ENCODE measurements around the gene MS4A1.
"Not testable (repeated sequence)": the region's sequence is repeated elsewhere in the genome, so short reads cannot be mapped to it uniquely, and the experiment has no call there.

The MS4A1 gene

DNA sequence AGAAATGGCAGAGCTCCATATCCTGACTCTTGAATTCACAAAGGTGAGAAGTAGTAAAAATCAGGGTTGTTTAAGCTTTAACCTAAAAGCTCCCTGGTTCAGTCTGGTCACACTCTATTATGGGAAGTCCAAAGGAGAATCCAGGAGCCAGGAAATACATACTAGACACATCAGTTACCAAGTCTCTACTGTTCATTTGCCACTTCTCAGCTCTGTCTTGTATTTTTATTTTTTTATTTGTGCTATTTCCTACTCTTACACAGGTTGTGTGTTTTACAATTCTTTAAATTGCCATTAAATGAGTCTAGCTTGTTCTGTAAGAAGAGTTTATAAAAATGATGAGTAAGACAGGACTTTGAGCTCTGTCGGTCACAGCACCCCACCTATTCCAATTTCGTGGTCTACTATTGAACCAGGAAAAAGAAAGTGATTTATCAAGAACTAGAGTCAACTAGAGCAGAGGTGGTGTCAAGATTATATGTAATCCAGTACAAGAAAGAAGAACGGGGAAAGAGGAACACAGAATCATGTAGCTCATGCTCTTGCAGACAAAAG is 46.7 kb downstream of the MS4A1 start:
- DNase-seq (ENCODE audit: low read depth in 2 of 2) = no peak

DNA sequence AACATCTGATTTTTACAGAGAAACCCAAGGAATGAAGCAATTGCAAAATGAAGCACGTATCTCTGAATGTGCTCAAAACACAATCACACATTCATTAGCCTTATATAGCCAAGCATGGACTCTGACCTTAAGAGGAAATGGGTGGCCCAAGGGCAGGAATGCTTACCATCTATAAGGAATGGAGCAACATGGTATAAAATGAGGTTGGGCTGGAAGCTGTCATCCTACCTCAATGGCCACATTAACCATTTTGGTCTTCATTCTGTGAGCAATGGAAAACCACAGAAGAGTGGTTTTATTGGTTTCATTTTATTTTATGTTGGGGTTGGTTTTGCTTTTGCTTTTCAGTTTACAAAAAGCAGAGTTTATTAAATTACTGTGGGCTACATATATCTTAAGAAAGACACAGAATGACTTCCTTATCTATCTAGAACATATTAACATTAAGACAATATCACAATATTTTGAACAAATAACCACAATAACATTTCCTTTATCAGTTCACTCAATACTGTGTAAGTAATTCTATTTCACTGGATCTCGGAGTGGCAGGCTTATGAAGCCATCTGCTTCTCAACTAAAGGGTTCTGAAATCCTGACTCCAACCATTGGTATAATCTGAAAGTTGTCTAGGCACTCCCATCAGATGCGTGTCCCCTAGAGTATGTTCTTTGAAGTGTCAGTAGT is 48.7 kb downstream of the MS4A1 start:
- no peak for DNase-seq (ENCODE audit: low read depth in 2 of 2)

DNA sequence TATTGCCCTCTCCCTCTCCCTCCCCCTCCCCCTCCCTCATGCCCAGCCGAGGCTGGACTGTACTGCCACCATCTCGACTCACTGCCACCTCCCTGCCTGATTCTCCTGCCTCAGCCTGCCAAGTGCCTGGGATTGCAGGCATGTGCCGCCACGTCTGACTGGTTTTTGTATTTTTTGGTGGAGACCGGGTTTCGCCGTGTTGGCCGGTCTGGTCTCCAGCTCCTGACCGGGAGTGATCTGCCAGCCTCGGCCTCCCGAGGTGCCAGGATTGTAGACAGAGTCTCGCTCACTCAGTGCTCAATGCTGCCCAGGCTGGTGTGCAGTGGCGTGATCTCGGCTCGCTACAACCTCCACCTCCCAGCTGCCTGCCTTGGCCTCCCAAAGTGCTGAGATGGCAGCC is 54.0 kb downstream of the MS4A1 start:
- DNase-seq (ENCODE audit: low read depth in 2 of 2) = not testable (repeated sequence)

DNA sequence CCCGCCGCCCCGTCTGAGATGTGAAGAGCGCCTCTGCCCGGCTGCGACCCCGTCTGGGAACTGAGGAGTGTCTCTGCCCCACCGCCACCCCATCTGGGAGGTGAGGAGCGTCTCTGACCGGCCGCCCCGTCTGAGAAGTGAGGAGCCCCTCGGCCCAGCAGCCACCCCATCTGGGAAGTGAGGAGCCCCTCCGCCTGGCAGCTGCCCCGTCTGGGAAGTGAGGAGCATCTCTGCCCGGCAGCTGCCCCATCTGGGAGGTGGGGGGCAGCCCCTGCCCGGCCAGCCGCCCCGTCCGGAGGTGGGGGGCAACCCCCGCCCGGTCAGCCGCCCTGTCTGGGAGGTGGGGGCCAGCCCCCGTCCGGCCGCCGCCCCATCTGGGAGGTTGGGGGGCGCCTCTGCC is 54.6 kb downstream of the MS4A1 start:
- DNase-seq (ENCODE audit: low read depth in 2 of 2) = not testable (repeated sequence)

DNA sequence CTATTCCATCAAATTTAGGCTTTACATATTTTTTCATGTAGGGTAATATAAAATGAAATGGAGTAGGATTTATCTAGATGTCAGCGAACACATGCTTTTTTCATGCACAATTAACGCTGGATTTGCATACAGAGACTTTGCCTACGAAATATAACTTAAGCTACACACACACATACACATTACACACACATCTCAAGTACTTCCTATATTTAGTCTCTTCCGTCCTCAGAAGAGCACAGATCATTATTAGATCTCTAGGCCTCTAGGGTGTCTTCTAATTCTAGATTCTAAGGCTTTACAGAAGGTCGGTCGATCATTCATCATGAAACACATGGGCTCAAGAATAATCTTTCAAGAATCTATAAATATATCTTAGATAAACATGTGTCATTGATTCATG is 55.7 kb downstream of the MS4A1 start:
- no peak for DNase-seq (ENCODE audit: low read depth in 2 of 2)

DNA sequence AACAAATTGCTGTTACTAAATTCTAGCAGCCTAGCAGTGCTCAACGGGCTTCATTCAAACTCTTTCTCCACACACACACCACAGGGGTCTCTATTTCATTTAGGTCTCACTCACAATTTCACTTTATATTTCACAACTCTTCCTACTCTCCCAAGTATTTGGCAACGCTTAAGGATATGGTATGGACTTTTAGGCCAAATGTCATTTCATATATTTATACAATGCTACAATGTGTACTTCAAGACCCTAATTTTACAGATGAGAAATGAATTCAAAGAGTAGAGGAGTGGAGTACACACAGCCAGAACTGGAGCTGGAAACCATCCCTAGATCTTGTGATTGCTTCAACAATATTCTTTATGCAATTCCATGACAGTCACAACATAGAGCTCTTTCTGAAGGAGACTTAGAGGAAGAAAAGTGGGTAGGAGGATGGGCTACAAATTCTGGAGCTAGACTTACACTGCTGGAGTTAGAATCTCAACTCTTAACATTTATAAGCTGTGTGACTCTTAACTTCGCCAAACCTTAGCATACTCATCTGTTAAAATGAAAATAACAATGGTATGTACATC is 57.1 kb downstream of the MS4A1 start:
- no peak for DNase-seq (ENCODE audit: low read depth in 2 of 2)

DNA sequence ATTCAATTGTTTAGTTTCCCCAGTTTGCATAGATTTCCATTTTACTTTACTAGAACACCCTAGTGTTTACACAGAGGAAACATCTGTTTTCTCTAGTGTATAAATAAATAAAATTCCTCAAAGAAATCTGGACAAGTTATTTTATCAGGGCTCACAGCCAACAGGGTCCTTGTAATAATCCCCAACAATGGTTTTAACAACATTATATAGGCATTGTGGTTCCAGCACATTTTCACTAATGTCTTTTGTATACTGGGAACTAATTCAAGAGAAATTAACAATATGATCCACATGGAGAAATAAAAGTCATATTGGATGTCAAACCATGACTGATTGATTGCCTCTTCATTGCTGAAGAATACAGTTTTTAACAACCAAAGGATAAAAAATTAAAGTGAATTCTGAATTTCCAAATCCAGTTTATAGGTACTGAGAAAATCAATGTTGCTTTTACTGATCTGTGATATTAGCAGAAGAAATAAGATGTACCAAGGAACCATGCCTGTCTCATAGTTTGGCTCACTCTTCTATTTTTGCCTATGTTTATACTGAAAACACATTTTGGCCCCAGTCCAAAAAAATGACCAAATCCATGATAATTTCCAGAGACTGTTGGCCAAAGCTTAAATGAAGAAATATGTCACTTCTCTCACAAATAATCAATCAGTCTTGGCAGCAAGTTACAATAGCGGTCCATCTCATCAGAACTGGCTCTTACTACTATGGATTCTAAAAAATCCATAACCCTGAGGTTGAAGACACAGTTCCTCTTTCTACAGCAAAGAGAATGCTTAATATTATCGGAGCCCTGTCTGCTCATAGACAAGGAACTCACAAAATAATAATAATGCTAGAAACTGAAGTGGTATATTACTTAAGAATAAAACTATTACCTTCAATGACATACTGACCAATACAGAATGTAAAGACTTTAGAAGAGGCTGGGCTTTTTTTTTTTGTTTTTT is 58.1 kb downstream of the MS4A1 start:
- no peak for DNase-seq (ENCODE audit: low read depth in 2 of 2)

DNA sequence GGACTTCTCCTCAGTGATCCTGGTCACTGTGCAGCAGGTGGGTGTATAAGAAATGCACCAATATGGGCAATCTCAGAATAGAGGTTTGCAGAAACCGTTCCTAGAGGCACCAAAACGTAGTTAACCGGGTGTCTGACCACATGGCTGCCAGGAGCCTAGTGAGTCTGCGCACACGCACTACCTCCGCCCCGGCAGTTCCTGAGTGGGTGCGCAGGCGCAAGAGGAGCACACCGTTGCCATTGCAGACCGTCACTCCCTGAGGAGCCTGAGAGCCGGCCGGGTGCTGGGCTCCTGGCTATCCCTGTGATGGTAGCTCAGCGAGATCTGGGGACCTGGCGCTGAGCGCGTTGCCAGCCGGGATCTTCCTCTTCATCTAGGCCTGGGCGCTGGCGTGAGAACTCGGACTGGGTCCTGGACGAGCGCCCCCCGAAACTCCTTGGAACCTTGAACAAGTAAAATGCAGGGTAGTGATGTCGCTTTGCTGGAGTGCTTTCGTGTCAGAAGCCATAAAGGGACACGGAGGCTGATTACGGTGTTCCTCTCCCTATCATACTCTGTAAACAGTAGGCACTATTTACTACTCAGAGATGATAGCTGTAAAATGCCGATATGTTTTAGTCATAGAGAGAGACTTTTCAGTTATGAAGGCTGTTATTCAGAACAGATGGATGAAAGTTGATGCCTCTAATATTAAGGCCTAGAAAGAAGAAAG is 59.7 kb downstream of the MS4A1 start, which contains the start of gene MS4A13:
Gene MS4A13, plus strand, starts transcription at position 249 of the 712 bp plus-strand sequence. CDS start 2,692 bp downstream, outside the sequence.
- no peak for DNase-seq (ENCODE audit: low read depth in 2 of 2)

All from stimulated activated CD8-positive, alpha-beta memory T cell treated with anti-CD3 and anti-CD28 coated beads, Interleukin-2, amount 100 ng/mL, for 1 hour (primary cell).